ENCODE measurements around the gene POU6F1.

DNA sequence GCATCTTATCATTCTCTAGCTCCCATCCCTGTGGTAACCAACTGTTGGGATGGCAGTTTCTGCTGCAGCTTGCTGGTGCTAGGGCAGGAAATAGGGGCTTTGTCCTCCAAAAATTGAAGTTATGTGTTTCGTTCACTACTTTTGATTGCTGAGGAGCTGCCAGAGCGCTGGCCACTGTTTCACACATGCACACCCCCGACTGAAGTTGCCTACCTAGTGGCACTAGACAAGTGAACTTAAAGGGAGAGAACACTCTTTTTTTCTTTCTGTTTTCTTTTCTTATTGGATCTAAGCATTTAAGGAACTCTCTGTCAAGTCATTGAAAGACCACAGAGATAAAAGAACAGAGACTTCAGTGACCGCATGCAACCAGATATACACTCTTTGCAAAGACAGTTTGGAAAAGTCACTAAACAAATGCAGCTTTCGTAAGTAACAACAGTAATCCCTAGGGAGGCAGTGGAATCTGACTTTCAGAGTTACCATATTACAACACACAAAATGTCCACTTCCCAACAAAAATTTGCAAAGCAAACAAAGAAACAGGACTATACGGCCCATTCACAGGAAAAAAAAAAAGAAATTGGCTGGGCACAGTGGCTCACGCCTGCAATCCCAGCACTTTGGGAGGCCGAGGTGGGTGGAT, 56.9 kb downstream of the POU6F1 start:
- TF ChIP-seq, protein P1, sequence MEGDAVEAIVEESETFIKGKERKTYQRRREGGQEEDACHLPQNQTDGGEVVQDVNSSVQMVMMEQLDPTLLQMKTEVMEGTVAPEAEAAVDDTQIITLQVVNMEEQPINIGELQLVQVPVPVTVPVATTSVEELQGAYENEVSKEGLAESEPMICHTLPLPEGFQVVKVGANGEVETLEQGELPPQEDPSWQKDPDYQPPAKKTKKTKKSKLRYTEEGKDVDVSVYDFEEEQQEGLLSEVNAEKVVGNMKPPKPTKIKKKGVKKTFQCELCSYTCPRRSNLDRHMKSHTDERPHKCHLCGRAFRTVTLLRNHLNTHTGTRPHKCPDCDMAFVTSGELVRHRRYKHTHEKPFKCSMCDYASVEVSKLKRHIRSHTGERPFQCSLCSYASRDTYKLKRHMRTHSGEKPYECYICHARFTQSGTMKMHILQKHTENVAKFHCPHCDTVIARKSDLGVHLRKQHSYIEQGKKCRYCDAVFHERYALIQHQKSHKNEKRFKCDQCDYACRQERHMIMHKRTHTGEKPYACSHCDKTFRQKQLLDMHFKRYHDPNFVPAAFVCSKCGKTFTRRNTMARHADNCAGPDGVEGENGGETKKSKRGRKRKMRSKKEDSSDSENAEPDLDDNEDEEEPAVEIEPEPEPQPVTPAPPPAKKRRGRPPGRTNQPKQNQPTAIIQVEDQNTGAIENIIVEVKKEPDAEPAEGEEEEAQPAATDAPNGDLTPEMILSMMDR (IDR thresholded peaks at IDR 0.05): no peak
- TF ChIP-seq EP300 (IDR thresholded peaks at IDR 0.05) (no peak), POLR2A (IDR thresholded peaks at IDR 0.05) (no peak), POLR2AphosphoS5 (IDR thresholded peaks at IDR 0.05) (no peak)

Data from stomach (tissue), 4 donors.